Activated naive CD8-positive, alpha-beta T cell treated with anti-CD3 and anti-CD28 coated beads, Interleukin-2, amount 10 ng/mL, durations not matched to agents 7 days and 5 days (primary cell): ENCODE measurements around the gene WDR45B. TPM values are rescaled to one million over a fixed set of nuclear protein-coding genes. Genes with fewer than 3 reads are reported as not detected.

ENCODE experiments used
- microRNA-seq: library from miRNA; unstranded; fragments of <30 nt; microRNA quantifications from one replicate; pipeline ENCODE4 v1.2.0, GENCODE V29; 2022
- total RNA-seq, 2 experiments: library from RNA; stranded (reverse); gene quantifications; one replicate each; pipeline ENCODE4 v1.2.3, GENCODE V29; 2021

WDR45B gene
- total RNA-seq, 2 experiments from 2014 or later: 56.9 to 61.5 TPM

Small RNA genes within 50 kb of the gene (microRNA-seq; reads per million reads assigned to microRNA genes)
- not detected for gene MIR4525

Other genes with a start within 250 kb of the WDR45B start
- gene HEXD, start 230.1 kb downstream of the WDR45B start, total RNA-seq: 10 to 100 TPM; 84.1 to 84.8 TPM
- gene OGFOD3, start 229.9 kb downstream of the WDR45B start, total RNA-seq: 10 to 100 TPM; 24.4 to 27.4 TPM
- gene CYBC1, start 197.7 kb downstream of the WDR45B start, total RNA-seq: 100 to 1,000 TPM; 301 to 323 TPM
- 100 to 1,000 TPM; 106 to 121 TPM for gene NARF, start 189.7 kb downstream of the WDR45B start, total RNA-seq
- 10 to 100 TPM; 59.6 to 60.8 TPM for gene FOXK2, start 128.7 kb downstream of the WDR45B start, total RNA-seq
- gene RAB40B, start 50.3 kb upstream of the WDR45B start, total RNA-seq: 1 to 10 TPM; 3.3 to 3.5 TPM
- 10 to 100 TPM; 42.6 to 42.7 TPM for gene FN3KRP, start 68.3 kb upstream of the WDR45B start, total RNA-seq
- gene FN3K, start 87.2 kb upstream of the WDR45B start, total RNA-seq: 1 to 10 TPM; 5.2 TPM
- 100 to 1,000 TPM; 181 to 186 TPM for gene TBCD, start 103.6 kb upstream of the WDR45B start, total RNA-seq
- not detected for gene ZNF750, start 191.6 kb upstream of the WDR45B start, total RNA-seq